OCI-LY7 (cell line): ENCODE data around the gene COX19. TPM values are rescaled to one million over a fixed set of nuclear protein-coding genes. Genes with fewer than 3 reads are reported as not detected.

Experiments
- BruUV-seq: library from RNA; stranded (reverse); fragments of 400-500 nt; replicated peaks from 2 replicates; lab custom pipeline; 2021; lab: Mats Ljungman, UMichigan
- CTCF ChIA-PET: fragments of 300-600 bp; sonication (Branson Sonifier 250); formaldehyde crosslinking; loops from one replicate; lab custom pipeline; 2022; ENCODE audit warnings: antibody characterized with exemption; ENCODE audit not compliant: unreplicated experiment; lab: Charles Lee
- POLR2A ChIA-PET: fragments of 300-600 bp; sonication (Branson Sonifier 250); formaldehyde crosslinking; loops from one replicate; lab custom pipeline; 2022; ENCODE audit warnings: antibody characterized with exemption; lab: Charles Lee
- DNase-seq: peaks from one replicate; pipeline ENCODE4 v3.0.0-alpha.2; 2015; ENCODE audit warnings: low spot score
- H2AFZ ChIP-seq: fragments of 200-600 bp; sonication (generic), shearing (Covaris generic); 2 replicates; pipeline ENCODE4 v1.6.1; 2014; ENCODE audit warnings: mild to moderate bottlenecking, antibody characterized with exemption, low read length, moderate library complexity
- H3K27ac ChIP-seq: fragments of 200-600 bp; sonication (generic); 2 replicates; pipeline ENCODE4 v1.5.1; 2014; ENCODE audit warnings: mixed run types, low read depth, mild to moderate bottlenecking, moderate library complexity, low read length, inconsistent platforms; ENCODE audit not compliant: poor library complexity, severe bottlenecking
- H3K36me3 ChIP-seq: fragments of 200-600 bp; sonication (generic); 2 replicates; pipeline ENCODE4 v1.6.1; 2014; ENCODE audit warnings: mild to moderate bottlenecking, antibody characterized with exemption, low read length, moderate library complexity, mixed read lengths; ENCODE audit not compliant: insufficient read depth
- H3K4me1 ChIP-seq: fragments of 200-600 bp; sonication (generic); 2 replicates; pipeline ENCODE4 v1.5.1; 2014; ENCODE audit warnings: mild to moderate bottlenecking, low read length; ENCODE audit not compliant: insufficient read depth, poor library complexity, severe bottlenecking
- H3K4me2 ChIP-seq: fragments of 200-600 bp; sonication (generic); 2 replicates; pipeline ENCODE4 v1.6.1; 2014; ENCODE audit warnings: mild to moderate bottlenecking, low read length
- H3K4me3 ChIP-seq: fragments of 200-600 bp; sonication (generic); 2 replicates; pipeline ENCODE4 v1.5.1; 2014; ENCODE audit warnings: mild to moderate bottlenecking, low read depth, low read length; ENCODE audit not compliant: poor library complexity, severe bottlenecking
- H3K79me2 ChIP-seq: fragments of 200-600 bp; sonication (generic); 2 replicates; pipeline ENCODE4 v1.6.1; 2016; ENCODE audit warnings: low read depth, mild to moderate bottlenecking, low read length, moderate library complexity, mixed read lengths; ENCODE audit not compliant: insufficient read depth
- H3K9me2 ChIP-seq: fragments of 200-600 bp; sonication (generic); 2 replicates; pipeline ENCODE4 v1.6.1; 2016; ENCODE audit warnings: mild to moderate bottlenecking, low read length, mixed read lengths; ENCODE audit not compliant: insufficient read depth
- H3K9me3 ChIP-seq: fragments of 200-600 bp; sonication (generic); 2 replicates; pipeline ENCODE4 v1.6.1; 2014; ENCODE audit warnings: mild to moderate bottlenecking, mixed run types, low read length, mixed read lengths
- H4K20me1 ChIP-seq: fragments of 200-600 bp; sonication (generic); 2 replicates; pipeline ENCODE4 v1.6.1; 2014; ENCODE audit warnings: mild to moderate bottlenecking, antibody characterized with exemption, low read length, moderate library complexity, mixed read lengths; ENCODE audit not compliant: insufficient read depth
- EZH2phosphoT487 ChIP-seq: fragments of 200-600 bp; sonication (generic); IDR thresholded peaks from 2 replicates; pipeline ENCODE4 v1.6.1; 2018; ENCODE audit warnings: low read depth, borderline replicate concordance, mild to moderate bottlenecking, mixed run types, antibody characterized with exemption, low read length, moderate library complexity, mixed read lengths
- intact Hi-C: fragments of 100-400 bp; cut with micrococcal nuclease; formaldehyde crosslinking; loops from one replicate; pipeline ENCODE4 v1.10.0; 2022; ENCODE audit not compliant: unreplicated experiment
- total RNA-seq, 2 experiments: library from RNA; depleted of rRNA in 1 of 2; stranded (reverse); fragments of >200 nt in 1 of 2; shearing (Covaris generic) in 1 of 2; gene quantifications; 2 replicates each; pipeline ENCODE4 v1.2.3, GENCODE V29; 2014 to 2022
- TF ChIP-seq, protein P1 (sequence below): fragments of 200-600 bp; sonication (generic); conservative IDR thresholded peaks from 2 replicates; pipeline ENCODE4 v1.5.1; 2014; ENCODE audit warnings: mild to moderate bottlenecking, antibody characterized with exemption, low read length, moderate library complexity, mixed read lengths

Gene COX19
- total RNA-seq, 2 experiments from 2014 or later = 23.2 to 43.1 TPM

DNA sequence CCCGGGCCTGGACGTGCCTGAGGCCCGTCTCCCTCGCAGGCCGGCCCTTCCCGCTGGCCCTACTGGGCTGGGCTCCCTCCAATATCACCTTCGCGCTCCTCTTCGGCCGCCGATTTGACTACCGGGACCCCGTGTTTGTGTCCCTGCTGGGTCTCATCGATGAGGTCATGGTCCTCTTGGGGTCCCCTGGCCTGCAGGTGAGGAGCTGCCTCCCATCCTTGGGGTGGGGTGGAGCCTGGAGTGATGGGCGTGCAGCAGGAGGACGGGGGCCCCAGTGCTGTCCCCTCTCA, 9.7 kb upstream of the COX19 start:
- Histone ChIP-seq H3K9me3 (no peaks in the 10 kb centered on the region), H3K36me3 (no peaks in the 10 kb centered on the region), H3K4me1 (peaks cover 50% of the 10 kb centered on the region), H3K27ac (no peak overlapping the region), H3K4me2 (no peak overlapping the region), H3K79me2 (no peaks in the 10 kb centered on the region), H3K9me2 (no peaks in the 10 kb centered on the region), H2AFZ (no peak overlapping the region), H3K4me3 (no peak overlapping the region), H4K20me1 (no peaks in the 10 kb centered on the region)
- no peak for TF ChIP-seq EZH2phosphoT487
- TF ChIP-seq, protein P1, sequence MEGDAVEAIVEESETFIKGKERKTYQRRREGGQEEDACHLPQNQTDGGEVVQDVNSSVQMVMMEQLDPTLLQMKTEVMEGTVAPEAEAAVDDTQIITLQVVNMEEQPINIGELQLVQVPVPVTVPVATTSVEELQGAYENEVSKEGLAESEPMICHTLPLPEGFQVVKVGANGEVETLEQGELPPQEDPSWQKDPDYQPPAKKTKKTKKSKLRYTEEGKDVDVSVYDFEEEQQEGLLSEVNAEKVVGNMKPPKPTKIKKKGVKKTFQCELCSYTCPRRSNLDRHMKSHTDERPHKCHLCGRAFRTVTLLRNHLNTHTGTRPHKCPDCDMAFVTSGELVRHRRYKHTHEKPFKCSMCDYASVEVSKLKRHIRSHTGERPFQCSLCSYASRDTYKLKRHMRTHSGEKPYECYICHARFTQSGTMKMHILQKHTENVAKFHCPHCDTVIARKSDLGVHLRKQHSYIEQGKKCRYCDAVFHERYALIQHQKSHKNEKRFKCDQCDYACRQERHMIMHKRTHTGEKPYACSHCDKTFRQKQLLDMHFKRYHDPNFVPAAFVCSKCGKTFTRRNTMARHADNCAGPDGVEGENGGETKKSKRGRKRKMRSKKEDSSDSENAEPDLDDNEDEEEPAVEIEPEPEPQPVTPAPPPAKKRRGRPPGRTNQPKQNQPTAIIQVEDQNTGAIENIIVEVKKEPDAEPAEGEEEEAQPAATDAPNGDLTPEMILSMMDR = no peak
- ChIA-PET CTCF (no interaction called here), POLR2A (interaction anchor here (0.9 kb wide), 1 partner anchor 101 kb away, joined by 4 read pairs; no protein-coding TSS in a partner anchor)
- no TSS peak for BruUV-seq
- no peak for DNase-seq
- intact Hi-C loops = no loop called here

DNA sequence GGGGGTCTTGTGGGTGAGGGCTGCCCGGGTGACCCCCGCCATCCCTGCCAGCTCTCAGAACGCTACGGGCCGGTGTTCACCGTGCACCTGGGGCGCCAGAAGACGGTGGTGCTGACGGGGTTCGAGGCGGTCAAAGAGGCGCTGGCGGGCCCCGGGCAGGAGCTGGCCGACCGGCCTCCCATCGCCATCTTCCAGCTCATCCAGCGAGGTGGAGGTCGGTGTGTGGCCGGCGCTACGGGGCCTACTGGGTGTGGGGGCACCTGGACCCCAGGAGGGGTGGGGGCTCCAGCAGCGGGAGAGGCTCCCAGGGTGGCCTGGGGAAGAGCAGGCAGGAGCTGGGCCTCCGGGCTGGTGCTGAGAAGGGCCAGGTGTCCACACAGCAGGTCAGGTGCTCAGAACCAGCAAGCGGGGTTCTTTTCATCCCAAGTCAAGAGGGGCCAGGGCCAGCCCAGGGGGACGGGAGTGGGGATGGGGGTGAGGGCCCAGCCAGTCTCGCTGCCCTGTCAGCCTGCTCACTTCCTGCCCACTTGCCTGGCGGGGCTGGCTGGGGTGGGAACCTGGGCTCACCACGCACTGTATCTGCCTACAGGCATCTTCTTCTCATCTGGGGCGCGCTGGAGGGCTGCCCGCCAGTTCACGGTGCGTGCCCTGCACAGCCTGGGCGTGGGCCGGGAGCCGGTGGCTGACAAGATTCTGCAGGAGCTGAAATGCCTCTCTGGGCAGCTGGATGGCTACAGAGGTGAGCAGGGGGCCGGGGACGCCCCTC, 9.2 kb upstream of the COX19 start:
- H3K4me1 ChIP-seq = peaks cover 55% of the 10 kb centered on the region
- H3K4me3 ChIP-seq = no peak overlapping the region
- H3K9me3 ChIP-seq = no peaks in the 10 kb centered on the region
- no peak for DNase-seq
- H3K27ac ChIP-seq = no peak overlapping the region
- CTCF ChIA-PET = no interaction called here
- intact Hi-C loops = no loop called here
- H3K36me3 ChIP-seq = no peaks in the 10 kb centered on the region
- no peak overlapping the region for H2AFZ ChIP-seq
- H4K20me1 ChIP-seq = no peaks in the 10 kb centered on the region
- no TSS peak for BruUV-seq
- no peak overlapping the region for H3K4me2 ChIP-seq
- H3K9me2 ChIP-seq = no peaks in the 10 kb centered on the region
- no peaks in the 10 kb centered on the region for H3K79me2 ChIP-seq
- TF ChIP-seq, protein P1 = no peak
- TF ChIP-seq EZH2phosphoT487 = no peak
- POLR2A ChIA-PET = interaction anchor here (0.9 kb wide), 1 partner anchor 102 kb away, joined by 4 read pairs; no protein-coding TSS in a partner anchor

DNA sequence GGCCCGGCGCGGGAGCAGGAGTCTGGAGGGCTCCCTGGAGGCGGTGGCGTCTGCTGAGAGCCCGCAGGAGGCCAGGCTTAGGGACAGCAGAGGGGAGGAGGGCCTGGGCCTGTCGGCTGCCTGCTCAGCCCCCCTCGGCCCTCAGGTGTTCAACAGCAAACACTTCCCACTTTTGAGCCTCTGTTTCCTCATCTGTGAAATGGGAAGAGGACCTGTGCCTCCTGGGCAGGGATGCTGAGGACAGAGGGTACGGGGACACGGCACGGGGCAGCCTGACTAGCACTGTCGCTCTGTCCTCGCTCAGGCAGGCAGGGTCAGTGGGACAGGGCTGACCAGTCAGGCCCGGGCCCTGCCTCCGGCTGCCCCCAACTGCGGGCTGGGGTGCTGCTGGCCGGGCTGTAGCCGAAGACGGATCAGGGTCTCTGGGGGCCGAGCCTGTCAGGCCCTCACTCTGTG, 8.3 kb upstream of the COX19 start:
- intact Hi-C loops = no loop called here
- no peak for TF ChIP-seq EZH2phosphoT487
- TF ChIP-seq, protein P1 = no peak
- POLR2A ChIA-PET = no interaction called here
- Histone ChIP-seq H2AFZ (no peak overlapping the region), H3K9me3 (no peaks in the 10 kb centered on the region), H3K9me2 (no peaks in the 10 kb centered on the region), H3K36me3 (no peaks in the 10 kb centered on the region), H3K27ac (no peak overlapping the region), H3K4me3 (no peak overlapping the region), H3K4me2 (no peak overlapping the region), H3K79me2 (no peaks in the 10 kb centered on the region), H3K4me1 (peaks cover 59% of the 10 kb centered on the region), H4K20me1 (no peaks in the 10 kb centered on the region)
- CTCF ChIA-PET = no interaction called here
- DNase-seq = no peak
- no TSS peak for BruUV-seq
